ENCODE measurements around the gene SLC30A5.
"Not testable (repeated sequence)": the region's sequence is repeated elsewhere in the genome, so short reads cannot be mapped to it uniquely, and the experiment has no call there.

SLC30A5 gene

GRCh38 chr5:69083412-69083811, 10.4 kb upstream of the SLC30A5 start:
- no peak for TF ChIP-seq JUND (IDR thresholded peaks at IDR 0.05; ENCODE audit: low read depth)
- in situ Hi-C loops (cut with HindIII; ENCODE audit: low pct_unique_long_range_greater_than_20kb, low sequenced_read_pairs) = no loop called here
- DNase-seq (ENCODE audit: low read depth in 1 of 2, low spot score in 1 of 2) = peak in 1 of 2 experiments; percentile 78

DNA sequence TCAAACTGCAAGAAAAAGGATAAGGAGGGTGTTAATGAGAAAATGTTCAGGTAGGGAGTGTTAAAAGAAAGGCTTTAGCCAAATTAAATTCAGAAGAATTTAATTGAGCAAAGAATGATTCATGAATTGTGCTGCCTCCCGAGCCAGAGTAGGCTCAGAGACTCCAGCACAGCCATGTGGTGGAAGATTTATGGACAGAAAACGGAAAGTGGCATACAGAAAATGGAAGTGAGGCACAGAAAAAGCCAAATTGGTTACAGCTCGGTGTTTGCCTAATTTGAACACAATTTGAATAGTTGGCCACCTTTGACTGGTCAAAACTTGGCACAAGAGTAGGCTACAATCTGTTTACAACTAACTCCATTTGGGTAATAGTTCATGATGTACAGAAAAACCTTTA, 9.6 kb upstream of the SLC30A5 start:
- no peak for TF ChIP-seq JUND (IDR thresholded peaks at IDR 0.05; ENCODE audit: low read depth)
- in situ Hi-C loops (cut with HindIII; ENCODE audit: low pct_unique_long_range_greater_than_20kb, low sequenced_read_pairs) = no loop called here
- DNase-seq (ENCODE audit: low read depth in 1 of 2, low spot score in 1 of 2) = no peak

GRCh38 chr5:69084903-69085302, 8.9 kb upstream of the SLC30A5 start:
- DNase-seq (ENCODE audit: low read depth in 1 of 2, low spot score in 1 of 2) = no peak
- no peak for TF ChIP-seq JUND (IDR thresholded peaks at IDR 0.05; ENCODE audit: low read depth)
- in situ Hi-C loops (cut with HindIII; ENCODE audit: low pct_unique_long_range_greater_than_20kb, low sequenced_read_pairs) = no loop called here

DNA sequence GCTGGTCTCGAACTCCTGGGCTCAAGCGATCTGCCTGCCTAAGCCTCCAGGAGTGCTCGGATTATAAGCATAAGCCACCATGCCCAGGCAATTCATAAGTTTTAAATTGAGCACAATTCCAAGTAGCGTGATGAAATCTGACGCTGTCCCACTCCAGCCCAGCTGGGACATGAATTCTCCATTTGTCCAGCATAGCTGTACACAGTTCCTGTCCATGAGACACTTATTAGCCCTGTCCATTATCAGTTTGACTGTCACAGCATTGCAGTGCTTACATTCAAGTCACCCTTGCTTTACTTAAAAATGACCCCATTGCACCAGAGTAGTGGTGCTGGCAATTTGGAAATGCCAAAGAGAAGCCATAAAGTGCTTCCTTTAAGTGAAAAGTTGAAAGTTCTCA, 7.6 kb upstream of the SLC30A5 start:
- DNase-seq (ENCODE audit: low read depth in 1 of 2, low spot score in 1 of 2) = no peak
- no peak for TF ChIP-seq JUND (IDR thresholded peaks at IDR 0.05; ENCODE audit: low read depth)
- in situ Hi-C loops (cut with HindIII; ENCODE audit: low pct_unique_long_range_greater_than_20kb, low sequenced_read_pairs) = no loop called here

GRCh38 chr5:69088006-69088405, 5.8 kb upstream of the SLC30A5 start:
- in situ Hi-C loops (cut with HindIII; ENCODE audit: low pct_unique_long_range_greater_than_20kb, low sequenced_read_pairs); DNase-seq (ENCODE audit: low read depth in 1 of 2, low spot score in 1 of 2): not testable (repeated sequence)

- in situ Hi-C loops (cut with HindIII; ENCODE audit: low pct_unique_long_range_greater_than_20kb, low sequenced_read_pairs) = no loop called here
- no peak for DNase-seq (ENCODE audit: low read depth in 1 of 2, low spot score in 1 of 2)
- TF ChIP-seq JUND (IDR thresholded peaks at IDR 0.05; ENCODE audit: low read depth) = no peak
Observed at GRCh38 chr5:69090158-69090557, 3.7 kb upstream of the SLC30A5 start.

- no peak for TF ChIP-seq JUND (IDR thresholded peaks at IDR 0.05; ENCODE audit: low read depth)
- DNase-seq (ENCODE audit: low read depth in 1 of 2, low spot score in 1 of 2) = no peak
- in situ Hi-C loops (cut with HindIII; ENCODE audit: low pct_unique_long_range_greater_than_20kb, low sequenced_read_pairs) = no loop called here
Observed at GRCh38 chr5:69091771-69092170, 2.0 kb upstream of the SLC30A5 start.

DNA sequence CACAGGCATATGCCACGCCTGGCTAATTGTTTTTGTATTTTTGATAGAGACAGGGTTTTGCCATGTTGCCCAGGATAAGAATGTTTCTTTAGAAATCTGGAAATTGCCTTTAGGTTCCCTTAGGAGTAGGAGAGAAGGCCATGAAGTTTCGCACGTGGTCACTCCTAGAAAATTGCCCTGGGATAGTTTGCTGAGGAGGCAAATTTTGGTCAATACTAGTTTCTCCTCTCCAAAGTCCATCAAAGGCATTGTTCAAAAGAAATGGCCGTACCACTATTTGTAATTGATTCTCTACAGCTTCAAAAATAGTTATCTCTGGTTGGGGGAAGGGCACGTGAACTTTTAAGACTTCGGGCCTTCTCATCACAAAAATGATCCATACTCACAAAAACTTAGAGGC, 845 bp upstream of the SLC30A5 start:
- TF ChIP-seq JUND (IDR thresholded peaks at IDR 0.05; ENCODE audit: low read depth) = no peak
- in situ Hi-C loops (cut with HindIII; ENCODE audit: low pct_unique_long_range_greater_than_20kb, low sequenced_read_pairs) = no loop called here
- peak in 1 of 2 experiments; percentile 4 for DNase-seq (ENCODE audit: low read depth in 1 of 2, low spot score in 1 of 2)

- no peak for TF ChIP-seq JUND (IDR thresholded peaks at IDR 0.05; ENCODE audit: low read depth)
- in situ Hi-C loops (cut with HindIII; ENCODE audit: low pct_unique_long_range_greater_than_20kb, low sequenced_read_pairs) = no loop called here
- DNase-seq (ENCODE audit: low read depth in 1 of 2, low spot score in 1 of 2) = no peak
Observed at GRCh38 chr5:69099302-69099701, 5.5 kb downstream of the SLC30A5 start.

GRCh38 chr5:69103521-69103920, 9.7 kb downstream of the SLC30A5 start:
- in situ Hi-C loops (cut with HindIII; ENCODE audit: low pct_unique_long_range_greater_than_20kb, low sequenced_read_pairs) = no loop called here
- no peak for TF ChIP-seq JUND (IDR thresholded peaks at IDR 0.05; ENCODE audit: low read depth)

GRCh38 chr5:69105996-69106906, 12.4 kb downstream of the SLC30A5 start:
- in situ Hi-C loops (cut with HindIII; ENCODE audit: low pct_unique_long_range_greater_than_20kb, low sequenced_read_pairs) = no loop called here
- no peak for DNase-seq (ENCODE audit: low read depth in 1 of 2, low spot score in 1 of 2)
- TF ChIP-seq JUND (IDR thresholded peaks at IDR 0.05; ENCODE audit: low read depth) = no peak

More at GRCh38 chr5:69103521-69103920, 9.7 kb downstream of the SLC30A5 start:
- DNase-seq (ENCODE audit: low read depth in 1 of 2, low spot score in 1 of 2) = no peak

GRCh38 chr5:69108367-69108766, 14.6 kb downstream of the SLC30A5 start:
- DNase-seq (ENCODE audit: low read depth in 1 of 2, low spot score in 1 of 2); in situ Hi-C loops (cut with HindIII; ENCODE audit: low pct_unique_long_range_greater_than_20kb, low sequenced_read_pairs): not testable (repeated sequence)

GRCh38 chr5:69113851-69114250, 20.0 kb downstream of the SLC30A5 start:
- in situ Hi-C loops (cut with HindIII; ENCODE audit: low pct_unique_long_range_greater_than_20kb, low sequenced_read_pairs) = no loop called here
- no peak for DNase-seq (ENCODE audit: low read depth in 1 of 2, low spot score in 1 of 2)
- no peak for TF ChIP-seq JUND (IDR thresholded peaks at IDR 0.05; ENCODE audit: low read depth)

DNA sequence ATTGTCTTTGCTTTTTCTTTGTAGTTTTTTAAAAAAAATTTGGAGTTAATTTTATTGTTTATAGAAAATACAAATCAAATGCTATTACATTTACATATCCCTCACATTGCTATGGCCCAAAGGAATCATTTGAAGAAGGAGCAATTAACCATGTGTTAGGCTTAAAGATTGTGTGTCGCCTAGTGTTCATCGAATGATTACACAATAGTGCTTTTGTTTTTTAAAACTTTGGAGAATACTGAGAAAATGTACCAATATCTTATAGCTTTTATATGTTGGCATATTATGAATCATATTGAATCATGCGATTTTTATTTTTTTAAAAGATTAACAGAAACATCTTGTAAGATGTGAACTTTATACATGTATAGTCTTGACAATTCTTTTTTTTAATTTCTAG, 21.7 kb downstream of the SLC30A5 start:
- TF ChIP-seq JUND (IDR thresholded peaks at IDR 0.05; ENCODE audit: low read depth) = no peak
- no peak for DNase-seq (ENCODE audit: low read depth in 1 of 2, low spot score in 1 of 2)
- in situ Hi-C loops (cut with HindIII; ENCODE audit: low pct_unique_long_range_greater_than_20kb, low sequenced_read_pairs) = no loop called here
